Skeletal muscle tissue (tissue), 4 donors: ENCODE results near the gene XAB2. TPM values are rescaled to one million over a fixed set of nuclear protein-coding genes. Genes with fewer than 3 reads are reported as not detected.
A peak's percentile ranks its signal among the peaks of the same experiment; 100 is the strongest.

Experiments used
- H3K27ac ChIP-seq: one replicate; pipeline ENCODE4 v1.7.0; 2013; ENCODE audit warnings: mild to moderate bottlenecking, low read depth, low read length, inconsistent platforms
- H3K27me3 ChIP-seq, 3 donors: one replicate each; pipeline ENCODE4 v1.7.0; 2013; ENCODE audit warnings: low read length in 3 of 3; ENCODE audit not compliant: control insufficient read depth in 3 of 3, insufficient read depth in 3 of 3
- H3K36me3 ChIP-seq, 3 donors: one replicate each; pipeline ENCODE4 v1.7.0; 2013; ENCODE audit warnings: low read length in 3 of 3; ENCODE audit not compliant: control insufficient read depth in 3 of 3, insufficient read depth in 3 of 3
- H3K4me1 ChIP-seq, 3 donors: one replicate each; pipeline ENCODE4 v1.7.0; 2013; ENCODE audit warnings: low read length in 3 of 3, mild to moderate bottlenecking in 3 of 3; ENCODE audit not compliant: control insufficient read depth in 3 of 3, insufficient read depth in 3 of 3
- H3K4me3 ChIP-seq, 3 donors: one replicate each; pipeline ENCODE4 v1.7.0; 2013; ENCODE audit warnings: low read length in 3 of 3
- H3K9ac ChIP-seq, 3 donors: one replicate each; pipeline ENCODE4 v1.7.0; 2013; ENCODE audit warnings: low read length in 3 of 3, mild to moderate bottlenecking in 3 of 3, moderate library complexity in 2 of 3, low read depth in 1 of 3
- H3K9me3 ChIP-seq, 3 donors: one replicate each; pipeline ENCODE4 v1.7.0; 2013; ENCODE audit warnings: low read length in 3 of 3; ENCODE audit not compliant: control insufficient read depth in 3 of 3
- total RNA-seq: library from RNA; depleted of rRNA; stranded (reverse); fragments of >200 nt; gene quantifications from one replicate; pipeline ENCODE4 v1.2.3, GENCODE V29; 2014
- donor health status: Osteomylitis.

Gene XAB2
- total RNA-seq, 1 donor from 2014 or later, result 20.4 TPM

DNA sequence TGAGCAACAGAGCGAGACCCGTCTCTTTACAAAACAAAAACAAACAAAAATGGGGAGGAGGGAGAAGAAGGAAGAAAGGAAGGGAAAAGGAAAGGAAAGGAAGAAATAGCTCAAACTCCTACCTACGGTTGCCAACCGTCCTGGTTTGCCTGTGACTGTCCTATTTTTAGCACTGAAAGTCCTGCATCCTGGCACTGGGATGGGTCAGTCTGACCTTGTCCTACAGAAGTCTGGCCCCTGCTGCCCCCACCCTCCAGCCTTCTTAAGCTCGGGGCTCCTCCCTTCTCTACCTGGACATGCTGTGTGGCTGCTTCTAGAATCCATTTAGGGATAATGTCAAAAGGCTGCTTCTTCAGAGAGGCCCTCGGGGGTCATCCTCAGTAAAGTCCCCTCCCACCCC, 6.3 kb upstream of the XAB2 start:
- H3K9ac ChIP-seq, result no peak overlapping the region
- no peak overlapping the region for H3K27ac ChIP-seq
- H3K4me3 ChIP-seq, result no peak overlapping the region
- peaks cover 2 to 11% (median 8%) of the 10 kb centered on the region in 3 donors for H3K4me1 ChIP-seq
- peaks cover 21 to 50% (median 48%) of the 10 kb centered on the region in 3 donors for H3K27me3 ChIP-seq
- H3K9me3 ChIP-seq, result no peaks in the 10 kb centered on the region
- peaks cover 0 to 6% (median 0%) of the 10 kb centered on the region in 3 donors for H3K36me3 ChIP-seq

DNA sequence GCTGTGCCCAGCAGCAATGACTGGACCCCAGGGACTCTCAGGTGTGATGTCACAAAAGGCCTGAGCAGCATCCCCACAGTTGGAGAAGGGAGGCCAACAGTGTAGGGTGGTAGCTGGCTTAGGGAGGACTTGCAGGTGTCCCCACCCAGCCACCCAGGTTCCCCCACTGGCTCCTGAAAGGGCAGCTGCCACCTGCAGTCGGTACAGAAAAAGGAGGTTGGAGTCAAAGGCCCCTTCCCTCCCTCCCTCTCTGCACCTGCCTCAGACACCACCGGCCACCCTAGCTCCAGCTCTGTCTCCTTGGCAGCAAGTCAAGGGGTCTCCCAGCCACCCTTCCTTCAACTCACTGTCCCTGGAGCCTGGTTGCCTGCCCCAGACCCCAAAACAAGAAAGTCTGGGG, 4.4 kb upstream of the XAB2 start, which contains the start of gene PCP2:
TSS of gene PCP2 (minus strand) at position 22 of the 400 bp plus-strand sequence. CDS start 262 bp downstream, outside the sequence.
- H3K9ac ChIP-seq, result no peak within 1 kb of the TSS
- H3K27ac ChIP-seq, result no peak within 1 kb of the TSS
- peaks cover 0 to 6% (median 0%) of the 10 kb centered on the region in 3 donors for H3K36me3 ChIP-seq
- peaks cover 21 to 35% (median 33%) of the 10 kb centered on the region in 3 donors for H3K27me3 ChIP-seq
- H3K4me3 ChIP-seq, result no peak within 1 kb of the TSS
- peaks cover 14 to 28% (median 20%) of the 10 kb centered on the region in 3 donors for H3K4me1 ChIP-seq
- no peaks in the 10 kb centered on the region for H3K9me3 ChIP-seq

DNA sequence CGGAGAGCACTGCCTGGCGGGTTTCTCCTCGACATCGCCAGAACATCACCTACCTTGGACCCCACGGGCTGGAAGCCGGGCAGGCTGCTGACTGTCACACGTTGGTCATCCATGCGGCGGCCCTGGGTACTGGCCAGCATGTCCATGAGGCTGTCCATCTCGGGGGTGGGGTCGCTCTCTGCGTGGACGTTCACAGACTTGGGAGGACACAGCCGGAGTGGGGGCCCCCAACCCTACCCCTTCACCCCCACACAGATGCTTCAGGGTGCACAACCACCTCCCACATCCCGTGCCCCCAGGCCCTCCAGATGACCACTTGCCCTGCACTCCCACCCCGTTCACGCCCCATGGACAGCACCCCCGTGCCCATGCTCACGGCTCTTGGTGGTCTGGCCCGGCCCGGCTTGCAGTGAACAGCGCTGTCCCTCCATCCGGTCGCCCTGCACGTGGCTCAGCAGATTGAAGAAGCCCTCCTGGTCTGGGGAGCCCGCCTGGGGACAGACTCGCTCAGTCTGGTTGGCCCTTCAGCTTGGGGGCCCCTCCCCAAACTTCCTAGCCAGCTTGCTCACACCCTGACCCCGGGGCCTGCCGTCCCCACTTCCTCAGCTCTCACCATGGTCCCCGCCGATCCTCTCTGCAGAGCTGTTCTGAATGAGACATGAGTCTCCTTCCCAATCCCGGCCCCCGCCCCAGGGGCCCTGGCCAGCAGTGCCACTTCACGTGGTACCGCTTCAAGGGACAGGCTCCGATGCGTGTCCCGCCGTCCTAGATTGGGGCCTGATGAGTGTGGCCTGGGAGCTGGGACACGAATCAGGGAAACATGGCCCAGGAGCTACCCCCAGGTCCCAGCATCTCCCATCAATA, 3.2 kb upstream of the XAB2 start:
- Histone ChIP-seq H3K27me3 (peaks cover 18 to 27% (median 23%) of the 10 kb centered on the region in 3 donors), H3K4me3 (no peak overlapping the region), H3K9ac (no peak overlapping the region), H3K9me3 (no peaks in the 10 kb centered on the region), H3K36me3 (peaks cover 0 to 6% (median 2%) of the 10 kb centered on the region in 3 donors), H3K4me1 (peaks cover 25 to 39% (median 32%) of the 10 kb centered on the region in 3 donors), H3K27ac (no peak overlapping the region)

- H3K4me3 ChIP-seq, result no peak overlapping the region
- H3K9ac ChIP-seq, result no peak overlapping the region
- H3K27ac ChIP-seq, result no peak overlapping the region
- no peaks in the 10 kb centered on the region for H3K9me3 ChIP-seq
- H3K4me1 ChIP-seq, result peaks cover 26 to 41% (median 32%) of the 10 kb centered on the region in 3 donors
- peaks cover 5 to 9% (median 7%) of the 10 kb centered on the region in 3 donors for H3K36me3 ChIP-seq
- H3K27me3 ChIP-seq, result peaks cover 17 to 20% (median 18%) of the 10 kb centered on the region in 3 donors
Measured at GRCh38 chr19:7631577-7631976, 2.2 kb upstream of the XAB2 start.

DNA sequence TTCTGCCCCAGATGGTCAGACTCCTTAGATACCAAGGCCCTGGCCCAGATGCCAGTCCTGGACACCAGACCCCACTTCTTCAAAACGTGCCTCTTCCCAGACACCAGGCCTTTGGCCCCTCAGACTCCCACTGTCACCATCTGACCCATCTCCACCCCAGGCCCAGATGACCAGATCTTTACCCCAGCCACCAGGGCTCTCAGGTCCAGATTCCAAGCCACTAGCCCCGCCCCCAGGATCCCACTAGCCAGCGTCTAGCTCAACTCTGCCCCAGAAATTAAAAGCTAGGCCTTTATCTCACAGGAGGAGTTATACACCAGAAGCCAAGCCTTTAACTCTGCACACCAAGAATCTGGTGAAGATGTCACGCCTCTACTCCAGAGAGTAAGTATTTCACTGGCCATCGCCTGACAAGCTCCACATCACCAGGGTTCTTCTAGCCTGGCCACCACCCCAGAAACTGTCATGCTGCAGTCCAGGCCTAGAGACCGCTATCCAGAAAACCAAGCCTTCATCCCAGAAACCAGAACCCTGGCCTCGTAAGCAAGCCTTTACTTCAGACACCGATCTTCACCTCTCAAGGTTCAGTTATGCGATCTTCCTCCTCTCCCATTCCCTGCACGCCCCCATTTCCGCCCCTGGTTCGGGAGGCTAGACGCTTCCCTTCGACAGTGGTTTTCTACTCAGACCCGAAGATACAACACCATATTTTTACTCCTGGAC, 595 bp downstream of the XAB2 start:
- H3K9me3 ChIP-seq, result no peaks in the 10 kb centered on the region
- H3K9ac ChIP-seq, result peak overlapping the region; percentile 96 to 99 (median 96)
- H3K27me3 ChIP-seq, result no peaks in the 10 kb centered on the region
- H3K27ac ChIP-seq, result peak overlapping the region; percentile 90
- H3K4me1 ChIP-seq, result peaks cover 26 to 37% (median 26%) of the 10 kb centered on the region in 3 donors
- peak overlapping the region; percentile 95 to 100 (median 99) for H3K4me3 ChIP-seq
- peaks cover 21 to 32% (median 21%) of the 10 kb centered on the region in 3 donors for H3K36me3 ChIP-seq

DNA sequence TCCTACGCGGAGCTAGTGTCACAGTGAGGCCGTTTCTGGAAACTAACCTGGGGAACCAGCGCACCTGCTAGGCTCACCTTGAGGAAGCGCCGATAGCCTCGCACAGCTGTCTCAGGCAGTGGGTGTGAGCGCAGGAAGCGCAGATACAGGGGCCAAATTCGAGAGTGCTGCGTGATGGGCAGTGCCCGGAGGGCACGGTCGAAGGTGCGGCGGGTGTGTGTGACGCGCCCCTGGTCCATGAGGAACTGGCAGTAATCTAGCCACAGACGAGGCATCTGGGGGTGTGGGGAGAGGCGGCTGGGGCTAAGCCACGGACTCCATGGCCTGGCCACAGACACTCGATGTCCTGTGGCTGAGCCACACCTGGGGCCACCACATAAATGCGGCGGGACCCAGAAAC, 2.2 kb downstream of the XAB2 start:
- peaks cover 32 to 46% (median 33%) of the 10 kb centered on the region in 3 donors for H3K36me3 ChIP-seq
- H3K9ac ChIP-seq, result no peak overlapping the region
- no peak overlapping the region for H3K4me3 ChIP-seq
- H3K4me1 ChIP-seq, result peaks cover 26 to 37% (median 26%) of the 10 kb centered on the region in 3 donors
- no peaks in the 10 kb centered on the region for H3K9me3 ChIP-seq
- H3K27ac ChIP-seq, result no peak overlapping the region
- H3K27me3 ChIP-seq, result no peaks in the 10 kb centered on the region

DNA sequence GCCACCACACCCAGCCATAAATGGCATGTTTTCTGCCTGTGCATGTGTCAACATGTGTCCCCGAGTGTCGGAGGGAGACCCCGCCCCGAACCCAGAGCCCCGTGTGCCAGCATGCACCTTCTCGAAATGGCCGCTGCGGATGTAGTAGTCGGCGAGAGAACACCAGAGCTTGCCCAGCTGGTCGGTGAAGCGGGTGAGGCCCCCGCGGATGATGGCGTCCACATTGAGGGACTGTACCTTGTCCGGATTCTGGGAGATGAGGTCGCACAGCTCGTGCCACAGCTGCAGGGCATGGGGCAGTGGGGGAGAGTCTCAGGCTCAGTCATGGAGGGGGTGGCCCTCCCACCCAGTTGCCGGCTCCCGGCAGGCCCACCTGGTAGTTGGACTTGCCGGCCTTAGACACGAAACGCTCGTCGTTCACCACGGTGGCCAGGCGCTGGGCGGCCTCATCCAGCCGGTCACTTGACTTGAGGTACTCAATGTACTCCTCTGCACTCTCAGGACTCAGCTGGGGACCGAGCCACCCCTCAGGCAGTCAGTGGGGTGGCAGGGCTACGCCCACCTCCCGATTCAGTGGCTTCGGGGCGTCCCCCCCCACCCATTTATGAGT, 3.5 kb downstream of the XAB2 start:
- Histone ChIP-seq H3K27ac (no peak overlapping the region), H3K27me3 (no peaks in the 10 kb centered on the region), H3K9ac (no peak overlapping the region), H3K4me3 (no peak overlapping the region), H3K4me1 (peaks cover 25 to 34% (median 26%) of the 10 kb centered on the region in 3 donors), H3K36me3 (peaks cover 38 to 58% (median 43%) of the 10 kb centered on the region in 3 donors), H3K9me3 (no peaks in the 10 kb centered on the region)

GRCh38 chr19:7624810-7625209, 4.5 kb downstream of the XAB2 start:
- H3K27ac ChIP-seq, result no peak overlapping the region
- H3K36me3 ChIP-seq, result peaks cover 47 to 68% (median 51%) of the 10 kb centered on the region in 3 donors

GRCh38 chr19:7623725-7624603, 5.4 kb downstream of the XAB2 start:
- Histone ChIP-seq H3K4me3 (no peak overlapping the region), H3K27me3 (no peaks in the 10 kb centered on the region), H3K9ac (no peak overlapping the region), H3K36me3 (peaks cover 50 to 71% (median 53%) of the 10 kb centered on the region in 3 donors), H3K27ac (no peak overlapping the region), H3K9me3 (no peaks in the 10 kb centered on the region), H3K4me1 (peaks cover 17 to 22% (median 19%) of the 10 kb centered on the region in 3 donors)

More at GRCh38 chr19:7624810-7625209, 4.5 kb downstream of the XAB2 start:
- Histone ChIP-seq H3K27me3 (no peaks in the 10 kb centered on the region), H3K9me3 (no peaks in the 10 kb centered on the region), H3K9ac (no peak overlapping the region), H3K4me1 (peaks cover 15 to 24% (median 16%) of the 10 kb centered on the region in 3 donors), H3K4me3 (no peak overlapping the region)
